ENCODE measurements around the gene SH3TC2.

The SH3TC2 gene

GRCh38 chr5:148996270-148996669 is 66.6 kb downstream of the SH3TC2 start:
- DNase-seq = no peak

- no peak for DNase-seq
These were observed 67.1 kb downstream of the SH3TC2 start for GRCh38 chr5:148995791-148996190.

GRCh38 chr5:148993283-148993936 is 69.5 kb downstream of the SH3TC2 start:
- no peak for DNase-seq

GRCh38 chr5:148992265-148992664 is 70.6 kb downstream of the SH3TC2 start:
- no peak for DNase-seq

GRCh38 chr5:148991566-148991965 is 71.3 kb downstream of the SH3TC2 start:
- no peak for DNase-seq

- DNase-seq = no peak
These were observed 72.0 kb downstream of the SH3TC2 start for GRCh38 chr5:148990817-148991216.

- no peak for DNase-seq
These were observed 73.3 kb downstream of the SH3TC2 start for GRCh38 chr5:148989567-148989966.

- no peak for DNase-seq
These were observed 74.5 kb downstream of the SH3TC2 start for GRCh38 chr5:148988328-148988727.

- DNase-seq = no peak
These were observed 76.2 kb downstream of the SH3TC2 start for GRCh38 chr5:148986636-148987035.

GRCh38 chr5:148984345-148984744 is 78.5 kb downstream of the SH3TC2 start:
- no peak for DNase-seq

GRCh38 chr5:148981353-148981752 is 81.5 kb downstream of the SH3TC2 start:
- DNase-seq = no peak

- DNase-seq = no peak
These were observed 82.1 kb downstream of the SH3TC2 start for GRCh38 chr5:148980731-148981130.

- DNase-seq = no peak
These were observed 83.7 kb downstream of the SH3TC2 start for GRCh38 chr5:148979083-148979723.

- DNase-seq = no peak
These were observed 84.3 kb downstream of the SH3TC2 start for GRCh38 chr5:148978370-148979082.

- DNase-seq = no peak
These were observed 86.1 kb downstream of the SH3TC2 start for GRCh38 chr5:148976569-148977381.

- no peak for DNase-seq
These were observed 88.1 kb downstream of the SH3TC2 start for GRCh38 chr5:148974642-148975327.

GRCh38 chr5:148973455-148973854 is 89.4 kb downstream of the SH3TC2 start:
- DNase-seq = no peak

GRCh38 chr5:148972974-148973374 is 89.9 kb downstream of the SH3TC2 start:
- no peak for DNase-seq

GRCh38 chr5:148972396-148972795 is 90.5 kb downstream of the SH3TC2 start:
- no peak for DNase-seq

GRCh38 chr5:148970876-148971275 is 92.0 kb downstream of the SH3TC2 start:
- no peak for DNase-seq

GRCh38 chr5:148970228-148970627 is 92.6 kb downstream of the SH3TC2 start:
- DNase-seq = no peak

GRCh38 chr5:148969291-148969690 is 93.6 kb downstream of the SH3TC2 start:
- DNase-seq = no peak

GRCh38 chr5:148968311-148968710 is 94.6 kb downstream of the SH3TC2 start:
- no peak for DNase-seq
